Testis (tissue), 3 donors: ENCODE measurements around the gene PVALEF. TPM values are rescaled to one million over a fixed set of nuclear protein-coding genes. Genes with fewer than 3 reads are reported as not detected.
"Not testable (repeated sequence)": the region's sequence is repeated elsewhere in the genome, so short reads cannot be mapped to it uniquely, and the experiment has no call there.

Experiments
- DNase-seq: peaks from one replicate; pipeline ENCODE4 v3.0.0-alpha.2; 2019
- H3K27ac ChIP-seq, 2 donors: fragments of 200-600 bp; sonication (generic); one replicate each; pipeline ENCODE4 v1.5.1; 2019
- H3K27me3 ChIP-seq: fragments of 200-600 bp; sonication (generic); one replicate; pipeline ENCODE4 v1.5.1; 2019
- H3K36me3 ChIP-seq: fragments of 200-600 bp; sonication (generic); one replicate; pipeline ENCODE4 v1.5.1; 2017; ENCODE audit warnings: low read depth; ENCODE audit errors: missing control alignments
- H3K4me1 ChIP-seq: fragments of 200-600 bp; sonication (generic); one replicate; pipeline ENCODE4 v1.5.1; 2019
- H3K4me3 ChIP-seq, 2 donors: fragments of 200-600 bp; sonication (generic); one replicate each; pipeline ENCODE4 v1.5.1; 2017 to 2019
- H3K9me3 ChIP-seq: fragments of 200-600 bp; sonication (generic); one replicate; pipeline ENCODE4 v1.5.1; 2017
- POLR2A ChIP-seq: fragments of 450-650 bp; IDR thresholded peaks from one replicate; pipeline ENCODE4 v1.6.1; 2017; ENCODE audit warnings: antibody characterized with exemption, mild to moderate bottlenecking, moderate library complexity
- WGBS, 2 donors: methylation state at CpG; one replicate each; pipeline ENCODE4 v1.1.5; 2018; 5-methylcytosine and 5-hydroxymethylcytosine counted together
- intact Hi-C: fragments of 100-400 bp; cut with DNase I; formaldehyde crosslinking; loops from one replicate; pipeline ENCODE4 v1.15.1; 2023; ENCODE audit warnings: low total_unique reads
- polyA plus RNA-seq: library from polyadenylated mRNA; stranded (reverse); fragments of 350-450 nt; fragmentation: Illumina TruSeq; extraction: RNeasy Lipid Tissue Mini Kit (QIAGEN cat#74804); gene quantifications from one replicate; pipeline ENCODE4 v1.2.3, GENCODE V29; 2014; ENCODE audit warnings: low read depth, low replicate concordance; ENCODE audit not compliant: insufficient read depth
- total RNA-seq, 2 donors: library from RNA; depleted of rRNA; stranded (reverse); fragments of >200 nt; gene quantifications; one replicate each; pipeline ENCODE4 v1.2.3, GENCODE V29; 2016
- TF ChIP-seq, protein P1 (sequence below), 3 experiments: fragments of 450-650 bp in 2 of 3; fragments of 200-600 bp in 1 of 3; sonication (generic) in 1 of 3; IDR thresholded peaks; one replicate each; pipeline ENCODE4 v1.5.1; 2016 to 2019; ENCODE audit warnings: antibody characterized with exemption in 3 of 3, mild to moderate bottlenecking in 2 of 3, moderate library complexity in 1 of 3

The PVALEF gene
- total and polyA plus RNA-seq, 3 donors from 2014 or later, result not detected

DNA sequence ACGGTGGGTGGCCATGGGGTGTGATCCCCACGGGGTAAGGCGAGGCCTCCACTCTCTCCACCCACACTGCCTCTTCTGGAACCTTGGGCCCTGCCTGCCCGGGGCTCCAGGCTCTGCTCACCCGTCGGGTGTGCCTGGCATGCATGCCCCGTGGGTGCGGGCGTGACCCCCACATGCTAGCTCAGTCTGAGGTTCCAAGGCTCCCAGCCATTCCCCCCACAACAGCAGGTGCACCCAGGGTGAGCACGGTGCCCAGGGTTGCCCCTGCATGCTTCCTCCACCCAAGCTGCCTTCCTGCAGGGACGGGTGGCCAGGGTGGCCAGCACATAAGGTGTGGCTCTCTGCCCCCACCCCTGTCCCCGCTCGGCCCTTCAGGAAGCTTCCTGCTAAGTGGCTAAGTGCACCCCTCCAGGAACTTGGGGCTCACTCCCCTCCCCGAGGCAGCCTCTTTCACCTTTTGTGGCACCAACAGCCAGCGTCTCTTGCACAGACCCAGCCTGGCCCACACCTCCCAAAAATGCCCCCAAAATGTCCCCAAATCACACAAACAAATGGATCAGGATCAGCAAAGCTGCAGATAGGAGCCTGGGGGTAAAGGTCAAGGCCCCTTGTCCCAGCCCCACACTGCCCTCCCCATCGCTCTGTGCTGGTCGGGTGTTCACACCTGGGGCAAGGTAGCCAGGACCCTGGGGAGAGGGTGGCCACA lies 21.4 kb upstream of the PVALEF start:
- no peak for DNase-seq
- H3K27me3 ChIP-seq, result no peaks in the 10 kb centered on the region
- H3K36me3 ChIP-seq, result no peaks in the 10 kb centered on the region
- H3K4me1 ChIP-seq, result peaks cover 11% of the 10 kb centered on the region
- no peaks in the 10 kb centered on the region for H3K9me3 ChIP-seq
- H3K4me3 ChIP-seq, result no peak overlapping the region
- H3K27ac ChIP-seq, result no peak overlapping the region
- intact Hi-C loops, result no loop called here
- TF ChIP-seq POLR2A, result no peak
- TF ChIP-seq, protein P1, sequence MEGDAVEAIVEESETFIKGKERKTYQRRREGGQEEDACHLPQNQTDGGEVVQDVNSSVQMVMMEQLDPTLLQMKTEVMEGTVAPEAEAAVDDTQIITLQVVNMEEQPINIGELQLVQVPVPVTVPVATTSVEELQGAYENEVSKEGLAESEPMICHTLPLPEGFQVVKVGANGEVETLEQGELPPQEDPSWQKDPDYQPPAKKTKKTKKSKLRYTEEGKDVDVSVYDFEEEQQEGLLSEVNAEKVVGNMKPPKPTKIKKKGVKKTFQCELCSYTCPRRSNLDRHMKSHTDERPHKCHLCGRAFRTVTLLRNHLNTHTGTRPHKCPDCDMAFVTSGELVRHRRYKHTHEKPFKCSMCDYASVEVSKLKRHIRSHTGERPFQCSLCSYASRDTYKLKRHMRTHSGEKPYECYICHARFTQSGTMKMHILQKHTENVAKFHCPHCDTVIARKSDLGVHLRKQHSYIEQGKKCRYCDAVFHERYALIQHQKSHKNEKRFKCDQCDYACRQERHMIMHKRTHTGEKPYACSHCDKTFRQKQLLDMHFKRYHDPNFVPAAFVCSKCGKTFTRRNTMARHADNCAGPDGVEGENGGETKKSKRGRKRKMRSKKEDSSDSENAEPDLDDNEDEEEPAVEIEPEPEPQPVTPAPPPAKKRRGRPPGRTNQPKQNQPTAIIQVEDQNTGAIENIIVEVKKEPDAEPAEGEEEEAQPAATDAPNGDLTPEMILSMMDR (IDR thresholded peaks at IDR 0.05), result no peak
- WGBS, 2 donors, result 93 to 94% methylated on average over 5 to 17 of the region's 17 CpGs

DNA sequence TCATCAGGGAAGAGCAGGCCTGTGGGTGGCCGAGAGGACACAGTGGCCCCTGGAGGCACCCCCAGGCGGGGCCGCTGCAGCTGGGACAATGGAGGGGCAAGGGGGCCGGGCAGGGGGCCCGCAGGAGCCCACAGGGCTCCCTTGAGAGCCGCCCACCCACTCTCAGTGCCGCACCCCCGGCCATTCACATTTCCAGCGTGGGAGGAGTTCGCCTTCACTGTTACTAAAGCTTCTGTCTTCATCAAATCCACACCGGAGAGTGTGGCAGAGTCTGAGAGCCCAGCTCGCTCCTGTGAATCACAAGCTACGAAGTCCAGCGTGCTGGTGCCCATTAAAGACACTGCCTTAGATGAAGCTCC lies 20.9 kb upstream of the PVALEF start:
- H3K27ac ChIP-seq, result no peak overlapping the region
- no peaks in the 10 kb centered on the region for H3K9me3 ChIP-seq
- DNase-seq, result no peak
- 73 to 83% methylated on average over 4 to 14 of the region's 14 CpGs for WGBS, 2 donors
- no peak overlapping the region for H3K4me3 ChIP-seq
- intact Hi-C loops, result no loop called here
- TF ChIP-seq POLR2A, result no peak
- peaks cover 11% of the 10 kb centered on the region for H3K4me1 ChIP-seq
- H3K36me3 ChIP-seq, result no peaks in the 10 kb centered on the region
- no peaks in the 10 kb centered on the region for H3K27me3 ChIP-seq

DNA sequence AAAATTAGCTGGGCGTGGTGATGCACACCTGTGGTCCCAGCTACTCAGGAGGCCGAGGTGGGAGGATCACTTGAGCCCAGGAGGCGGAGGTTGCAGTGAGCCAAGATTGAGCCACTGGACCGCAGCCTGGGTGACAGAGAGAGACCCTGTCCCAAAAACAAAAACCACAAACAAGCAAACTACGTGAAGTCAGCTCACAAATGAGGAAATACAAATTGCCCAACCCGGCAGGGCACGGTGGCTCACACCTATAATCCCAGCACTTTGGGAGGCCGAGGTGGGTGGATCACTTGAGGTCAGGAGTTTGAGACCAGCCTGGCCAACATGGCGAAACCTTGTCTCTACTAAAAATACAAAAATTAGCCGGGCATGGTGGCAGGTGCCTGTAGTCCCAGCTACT lies 19.1 kb upstream of the PVALEF start:
- H3K27me3 ChIP-seq, intact Hi-C loops, H3K4me3 ChIP-seq, DNase-seq, H3K36me3 ChIP-seq, H3K27ac ChIP-seq, H3K9me3 ChIP-seq: not testable (repeated sequence)
- 76 to 85% methylated on average over 10 of the region's 10 CpGs for WGBS, 2 donors
- peaks cover 11% of the 10 kb centered on the region for H3K4me1 ChIP-seq

DNA sequence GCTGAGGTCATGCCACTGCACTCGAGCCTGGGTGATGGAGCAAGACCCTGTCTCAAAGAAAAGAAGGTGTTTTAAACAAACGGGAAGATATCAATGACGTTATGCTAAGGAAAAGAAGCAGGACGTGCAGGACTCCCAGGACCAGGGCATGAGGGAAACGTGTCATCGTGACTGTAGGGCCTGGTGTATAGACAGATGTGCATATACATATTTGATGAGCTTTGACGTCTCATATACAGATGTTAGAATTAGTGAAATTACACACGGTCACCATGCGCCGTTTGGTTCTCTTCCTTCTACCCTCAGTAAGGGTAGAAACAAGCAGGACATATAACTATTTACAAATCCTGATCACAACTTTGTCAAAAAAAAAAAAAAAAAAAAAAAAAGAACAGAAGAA lies 17.6 kb upstream of the PVALEF start:
- no peaks in the 10 kb centered on the region for H3K36me3 ChIP-seq
- 80 to 92% methylated on average over 10 of the region's 10 CpGs for WGBS, 2 donors
- intact Hi-C loops, result no loop called here

DNA sequence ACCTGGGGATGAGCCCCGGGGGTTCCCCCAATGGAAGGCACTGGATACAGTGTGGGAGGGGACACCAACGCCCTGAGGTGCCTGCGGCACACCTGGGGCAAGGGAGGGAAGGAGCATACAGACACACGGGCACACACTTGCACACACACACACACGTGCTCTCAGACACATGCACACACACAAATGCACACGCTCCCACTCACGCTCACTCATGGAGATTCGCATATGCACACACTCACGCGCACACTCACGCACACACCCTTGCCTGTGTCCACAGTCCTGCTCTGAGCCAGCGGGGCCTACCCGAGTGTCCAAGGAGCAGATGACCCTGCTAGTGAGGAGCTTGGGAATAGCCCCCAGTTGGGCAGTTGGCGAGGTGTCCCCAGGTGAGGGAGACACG lies 16.7 kb upstream of the PVALEF start:
- Histone ChIP-seq H3K4me1 (no peaks in the 10 kb centered on the region), H3K4me3 (no peak overlapping the region), H3K27me3 (no peaks in the 10 kb centered on the region), H3K27ac (no peak overlapping the region), H3K36me3 (no peaks in the 10 kb centered on the region), H3K9me3 (no peaks in the 10 kb centered on the region)
- 87 to 95% methylated on average over 7 to 15 of the region's 15 CpGs for whole genome bisulfite sequencing, 2 donors
- TF ChIP-seq, protein P1 (IDR thresholded peaks at IDR 0.05), result no peak
- no peak for TF ChIP-seq POLR2A
- intact Hi-C loops, result no loop called here
- DNase-seq, result no peak

More for the DNA sequence above, 17.6 kb upstream of the PVALEF start:
- no peaks in the 10 kb centered on the region for H3K27me3 ChIP-seq
- H3K9me3 ChIP-seq, result no peaks in the 10 kb centered on the region
- H3K4me1 ChIP-seq, result peaks cover 8% of the 10 kb centered on the region
- TF ChIP-seq, protein P1 (IDR thresholded peaks at IDR 0.05), result no peak
- TF ChIP-seq POLR2A, result no peak
- DNase-seq, result no peak
- no peak overlapping the region for H3K27ac ChIP-seq
- no peak overlapping the region for H3K4me3 ChIP-seq

DNA sequence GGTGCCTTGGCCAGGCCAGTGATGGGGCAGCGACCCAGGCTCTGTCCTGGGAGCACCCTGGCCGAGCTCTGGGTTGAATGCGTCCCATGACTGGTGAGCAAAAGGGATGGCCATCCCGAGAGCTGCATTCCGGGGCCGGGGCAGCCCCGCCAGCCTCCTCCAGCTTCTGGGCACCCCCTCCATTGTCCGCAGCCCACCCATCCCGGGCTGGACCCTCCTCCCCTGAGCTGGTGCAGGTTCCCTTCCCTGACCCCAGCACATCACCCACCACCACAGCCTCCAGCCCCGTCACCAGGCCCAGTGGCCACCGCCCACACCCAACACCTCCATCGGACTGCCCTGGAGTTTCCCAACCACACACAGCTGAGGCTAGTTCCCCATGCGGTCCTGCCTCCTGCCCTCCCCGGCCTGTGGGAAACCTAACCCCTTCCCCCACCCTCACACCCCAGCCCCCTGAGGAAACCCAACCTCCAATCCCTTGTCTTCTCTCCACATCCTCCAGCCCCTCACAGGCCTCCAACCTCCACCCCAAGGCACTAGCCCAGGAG lies 16.2 kb upstream of the PVALEF start:
- Histone ChIP-seq H3K27me3 (no peaks in the 10 kb centered on the region), H3K4me3 (no peak overlapping the region), H3K9me3 (no peaks in the 10 kb centered on the region), H3K4me1 (no peaks in the 10 kb centered on the region), H3K27ac (no peak overlapping the region), H3K36me3 (no peaks in the 10 kb centered on the region)
- WGBS, 2 donors, result 86 to 89% methylated on average over 13 to 14 of the region's 14 CpGs
- intact Hi-C loops, result no loop called here
- TF ChIP-seq, protein P1 (IDR thresholded peaks at IDR 0.05), result no peak
- no peak for TF ChIP-seq POLR2A
- no peak for DNase-seq
